ENCODE measurements around the gene FHOD1.

DNA sequence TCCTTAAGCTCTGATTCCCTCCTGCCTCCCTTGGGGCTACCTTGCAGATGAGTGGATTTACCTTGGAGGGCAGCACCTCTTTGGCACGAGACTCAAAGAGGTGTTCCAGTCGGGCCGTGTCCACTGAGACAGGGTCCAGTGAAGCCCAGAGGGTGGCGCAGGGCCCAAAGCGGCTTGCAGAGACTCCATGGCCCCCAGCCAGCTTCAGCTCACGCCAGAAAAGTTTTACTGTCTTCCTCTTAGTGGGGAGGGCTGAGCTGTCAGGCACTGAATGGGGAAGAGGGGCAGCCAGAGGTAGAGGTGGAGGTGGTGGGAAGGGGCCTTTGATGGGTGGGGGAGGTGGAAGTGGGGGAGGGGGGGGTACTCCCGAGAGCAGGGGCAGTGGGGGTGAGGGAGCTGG, 13.7 kb downstream of the FHOD1 start:
- no peak for TF ChIP-seq CTCF (conservative IDR thresholded peaks at IDR 0.05 in 1 of 2, IDR thresholded peaks at IDR 0.05 in 1 of 2; ENCODE audit: low read depth in 1 of 2, low read length in 2 of 2)
- no peak for TF ChIP-seq EZH2 (IDR thresholded peaks at IDR 0.05; ENCODE audit: low read length, missing control alignments)
